WTC11 (cell line): ENCODE results near the gene IL24. TPM values are rescaled to one million over a fixed set of nuclear protein-coding genes. Genes with fewer than 3 reads are reported as not detected.

Source experiments
- ATAC-seq: fragments of 200-7000 bp; cut with Tn5 transposase; 2 replicates; pipeline ENCODE4 v1.10.0; 2021; ENCODE audit warnings: mild to moderate bottlenecking, moderate library complexity
- CTCF ChIA-PET: fragments of 300-600 bp; sonication (Branson Sonifier 250); formaldehyde crosslinking; loops from one replicate; lab custom pipeline; 2021; ENCODE audit warnings: antibody characterized with exemption; lab: Charles Lee
- POLR2A ChIA-PET: fragments of 350-600 bp; sonication (Branson Sonifier 250); formaldehyde crosslinking; loops from one replicate; lab custom pipeline; 2021; ENCODE audit warnings: antibody characterized with exemption; lab: Charles Lee
- DNase-seq: peaks from one replicate; pipeline ENCODE4 v3.0.0; 2021; ENCODE audit warnings: low spot score
- H3K27ac Mint-ChIP-seq: 2 replicates; pipeline ENCODE4 v1.8.0; 2021; ENCODE audit warnings: mixed read lengths
- H3K27me3 Mint-ChIP-seq: 2 replicates; pipeline ENCODE4 v1.8.0; 2021; ENCODE audit warnings: low read depth, mild to moderate bottlenecking, moderate library complexity, mixed read lengths
- H3K36me3 Mint-ChIP-seq: 2 replicates; pipeline ENCODE4 v1.8.0; 2021; ENCODE audit warnings: mixed read lengths
- H3K4me1 Mint-ChIP-seq: 2 replicates; pipeline ENCODE4 v1.8.0; 2022; ENCODE audit warnings: mixed read lengths
- H3K4me3 Mint-ChIP-seq: 2 replicates; pipeline ENCODE4 v1.8.0; 2021; ENCODE audit warnings: mild to moderate bottlenecking, moderate library complexity, mixed read lengths
- H3K9me3 Mint-ChIP-seq: 2 replicates; pipeline ENCODE4 v1.8.0; 2021; ENCODE audit warnings: mixed read lengths
- AR ChIP-seq: fragments of 250-450 bp; sonication (Bioruptor Pico); IDR thresholded peaks from 2 replicates; pipeline ENCODE4 v1.9.0; 2021; ENCODE audit warnings: mild to moderate bottlenecking
- CDX4 ChIP-seq: fragments of 250-450 bp; sonication (Bioruptor Pico); IDR thresholded peaks from 2 replicates; pipeline ENCODE4 v1.9.0; 2021; ENCODE audit warnings: moderate library complexity, mild to moderate bottlenecking, inconsistent platforms, borderline replicate concordance
- ELF4 ChIP-seq: sonication (generic); formaldehyde crosslinking; IDR thresholded peaks from 2 replicates; pipeline ENCODE4 v1.8.1; 2022; ENCODE audit warnings: low read depth, mild to moderate bottlenecking, moderate library complexity, missing genetic modification reagents
- FOXP1 ChIP-seq: sonication (generic); formaldehyde crosslinking; IDR thresholded peaks from 2 replicates; pipeline ENCODE4 v1.8.0; 2022; ENCODE audit warnings: missing genetic modification reagents, mild to moderate bottlenecking, moderate library complexity, borderline replicate concordance
- GRHL2 ChIP-seq: fragments of 250-450 bp; sonication (Bioruptor Pico); IDR thresholded peaks from 2 replicates; pipeline ENCODE4 v1.8.0; 2022; ENCODE audit warnings: mild to moderate bottlenecking, moderate library complexity; ENCODE audit not compliant: insufficient replicate concordance, severe bottlenecking
- HMGA2 ChIP-seq: fragments of 250-450 bp; sonication (Bioruptor Pico); IDR thresholded peaks from 2 replicates; pipeline ENCODE4 v1.4.0; 2021; ENCODE audit warnings: mild to moderate bottlenecking, moderate library complexity
- JUN ChIP-seq: sonication (generic); formaldehyde crosslinking; IDR thresholded peaks from 2 replicates; pipeline ENCODE4 v1.8.0; 2023; ENCODE audit warnings: mild to moderate bottlenecking, missing genetic modification reagents
- MXD4 ChIP-seq: fragments of 250-450 bp; sonication (Bioruptor Pico); IDR thresholded peaks from 2 replicates; pipeline ENCODE4 v1.8.0; 2021; ENCODE audit warnings: mild to moderate bottlenecking, moderate library complexity, borderline replicate concordance
- NR1H2 ChIP-seq: sonication (generic); formaldehyde crosslinking; IDR thresholded peaks from 2 replicates; pipeline ENCODE4 v1.9.0; 2021; ENCODE audit warnings: mild to moderate bottlenecking, moderate library complexity, missing genetic modification reagents
- NR2C2 ChIP-seq: sonication (generic); formaldehyde crosslinking; IDR thresholded peaks from 2 replicates; pipeline ENCODE4 v1.8.0; 2022; ENCODE audit warnings: mild to moderate bottlenecking, missing genetic modification reagents
- PRDM15 ChIP-seq: sonication (generic); formaldehyde crosslinking; IDR thresholded peaks from 2 replicates; pipeline ENCODE4 v1.8.0; 2022; ENCODE audit warnings: missing genetic modification reagents
- PRRX2 ChIP-seq: fragments of 250-450 bp; sonication (Bioruptor Pico); IDR thresholded peaks from 2 replicates; pipeline ENCODE4 v1.8.0; 2021; ENCODE audit warnings: mild to moderate bottlenecking
- STAT6 ChIP-seq: sonication (generic); formaldehyde crosslinking; conservative IDR thresholded peaks from 2 replicates; pipeline ENCODE4 v1.8.1; 2023; ENCODE audit warnings: mild to moderate bottlenecking, low read depth, missing genetic modification reagents, moderate library complexity
- TEAD1 ChIP-seq: sonication (generic); formaldehyde crosslinking; IDR thresholded peaks from 2 replicates; pipeline ENCODE4 v1.8.0; 2022; ENCODE audit warnings: mild to moderate bottlenecking, missing genetic modification reagents
- TP53 ChIP-seq: sonication (generic); formaldehyde crosslinking; IDR thresholded peaks from 2 replicates; pipeline ENCODE4 v1.8.1; 2023; ENCODE audit warnings: mild to moderate bottlenecking, missing genetic modification reagents
- ZNF263 ChIP-seq: sonication (generic); formaldehyde crosslinking; IDR thresholded peaks from 2 replicates; pipeline ENCODE4 v1.8.1; 2022; ENCODE audit warnings: low read depth, mild to moderate bottlenecking, moderate library complexity, missing genetic modification reagents
- ZNF317 ChIP-seq: sonication (generic); formaldehyde crosslinking; IDR thresholded peaks from 2 replicates; pipeline ENCODE4 v1.8.1; 2023; ENCODE audit warnings: low read depth, mild to moderate bottlenecking, moderate library complexity, missing genetic modification reagents, borderline replicate concordance
- ZNF396 ChIP-seq: fragments of 250-450 bp; sonication (Bioruptor Pico); IDR thresholded peaks from 2 replicates; pipeline ENCODE4 v1.8.0; 2021; ENCODE audit warnings: mild to moderate bottlenecking, moderate library complexity, borderline replicate concordance
- ZNF416 ChIP-seq: fragments of 250-450 bp; sonication (Bioruptor Pico); IDR thresholded peaks from 2 replicates; pipeline ENCODE4 v1.9.0; 2021; ENCODE audit warnings: mild to moderate bottlenecking, inconsistent platforms
- ZNF512 ChIP-seq: sonication (generic); formaldehyde crosslinking; IDR thresholded peaks from 2 replicates; pipeline ENCODE4 v1.8.1; 2022; ENCODE audit warnings: missing genetic modification reagents, borderline replicate concordance
- total RNA-seq: library from RNA; stranded (reverse); gene quantifications from 3 replicates; pipeline ENCODE4 v1.2.3, GENCODE V29; 2021

IL24 gene
- total RNA-seq, 1 experiment from 2014 or later: not detected

GRCh38 chr1:206921772-206922265, 24.6 kb downstream of the IL24 start, which contains the start of gene FCMR:
Gene FCMR, minus strand, starts transcription at chr1:206921941. Its CDS starts 87 bp downstream, at chr1:206921854.
- ChIA-PET CTCF (interaction anchor here (1.7 to 3.2 kb wide), 3 partner anchors 9 to 14 kb away, joined by 6 to 17 read pairs (median 8); no protein-coding TSS in a partner anchor), POLR2A (no interaction called here)
- Mint-ChIP-seq H3K4me1 (no peaks in the 10 kb centered on the region), H3K4me3 (no peak within 1 kb of the TSS), H3K9me3 (no peaks in the 10 kb centered on the region), H3K27ac (no peak within 1 kb of the TSS), H3K36me3 (no peaks in the 10 kb centered on the region), H3K27me3 (no peaks in the 10 kb centered on the region)
- no peak for TF ChIP-seq AR (CRISPR knock-in tag)
- no peak for TF ChIP-seq HMGA2 (CRISPR knock-in tag)
- TF ChIP-seq STAT6 (CRISPR knock-in tag): no peak
- TF ChIP-seq ZNF416 (CRISPR knock-in tag): no peak
- no peak for TF ChIP-seq NR2C2 (CRISPR knock-in tag)
- no peak for TF ChIP-seq ELF4 (CRISPR knock-in tag)
- no peak for TF ChIP-seq ZNF512 (CRISPR knock-in tag)
- DNase-seq (no peak), ATAC-seq (no peak)

- Mint-ChIP-seq H3K36me3 (no peaks in the 10 kb centered on the region), H3K27me3 (no peaks in the 10 kb centered on the region), H3K4me3 (no peak overlapping the region), H3K4me1 (no peaks in the 10 kb centered on the region), H3K27ac (no peak overlapping the region), H3K9me3 (no peaks in the 10 kb centered on the region)
- POLR2A ChIA-PET: no interaction called here
- TF ChIP-seq TEAD1 (no peak), FOXP1 (no peak), ZNF263 (CRISPR knock-in tag) (no peak), ZNF317 (no peak), CDX4 (CRISPR knock-in tag) (no peak), ZNF396 (CRISPR knock-in tag) (no peak), NR1H2 (CRISPR knock-in tag) (no peak), PRDM15 (CRISPR knock-in tag) (no peak), TP53 (CRISPR knock-in tag) (no peak), MXD4 (CRISPR knock-in tag) (no peak), GRHL2 (CRISPR knock-in tag) (no peak), PRRX2 (CRISPR knock-in tag) (no peak), JUN (CRISPR knock-in tag) (no peak)
- DNase-seq (no peak), ATAC-seq (no peak)
- CTCF ChIA-PET: interaction anchor here (1.7 to 3.2 kb wide), 3 partner anchors 10 to 13 kb away, joined by 6 to 17 read pairs (median 8); no protein-coding TSS in a partner anchor
These were observed 25.3 kb downstream of the IL24 start for GRCh38 chr1:206922524-206922923.
